Measurements from ENCODE around the gene SIRT3. TPM values are rescaled to one million over a fixed set of nuclear protein-coding genes. Genes with fewer than 3 reads are reported as not detected.
A peak's percentile ranks its signal among the peaks of the same experiment; 100 is the strongest.

SIRT3 gene
- total RNA-seq, 1 experiment from 2014 or later = 13.9 TPM

DNA sequence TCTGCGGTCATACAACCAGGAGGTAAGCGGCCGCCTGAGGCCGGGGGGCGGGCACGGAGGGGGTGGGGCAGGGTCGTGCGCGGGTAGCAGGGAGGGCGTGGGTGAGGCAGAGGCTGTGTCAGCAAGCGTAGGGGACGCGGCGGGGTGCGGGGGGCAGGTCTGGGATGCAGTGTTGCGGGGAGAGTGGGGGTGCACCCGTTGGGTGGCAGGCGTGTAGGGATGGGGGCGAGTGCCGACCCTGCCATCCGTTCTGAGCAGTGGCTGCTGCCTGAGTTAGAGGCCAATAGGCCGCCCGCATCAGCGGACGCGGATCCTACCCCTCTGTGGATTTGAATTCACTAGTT is 27.3 kb downstream of the SIRT3 start:
- Histone ChIP-seq H2AFZ (ENCODE audit: low read length) (no peak overlapping the region), H4K20me1 (ENCODE audit: control insufficient read depth, insufficient read depth, insufficient read length) (no peaks in the 10 kb centered on the region)

More for the DNA sequence above, 27.3 kb downstream of the SIRT3 start:
- Mint-ChIP-seq H3K9me3 (no peaks in the 10 kb centered on the region), H3K4me3 (peak overlapping the region; percentile 93 to 97), H3K36me3 (ENCODE audit: insufficient read depth in 1 of 3, low read depth in 3 of 3) (peaks cover 31 to 64% (median 56%) of the 10 kb centered on the region in 3 experiments), H3K27me3 (ENCODE audit: low read depth) (no peaks in the 10 kb centered on the region), H3K4me1 (peaks cover 5 to 17% of the 10 kb centered on the region in 2 experiments), H3K27ac (peak overlapping the region in 1 of 3 experiments; percentile 53; a peak in 1 of 7 replicates)
- Histone ChIP-seq H3K9ac (ENCODE audit: extremely low read depth, insufficient read length, low read length) (peak overlapping the region; percentile 54), H3K27ac (ENCODE audit: insufficient read length, low read depth, low read length) (no peak overlapping the region), H3T11ph (ENCODE audit: low read length) (no peak overlapping the region), H3K56ac (ENCODE audit: insufficient read length, low read depth, low read length) (no peak overlapping the region), H3K79me1 (ENCODE audit: insufficient read depth, low read depth, low read length, poor library complexity, severe bottlenecking) (peaks cover 5% of the 10 kb centered on the region), H3K27me3 (ENCODE audit: insufficient read depth, low read length) (no peaks in the 10 kb centered on the region), H2BK15ac (ENCODE audit: low read depth, low read length) (no peak overlapping the region), H3K9me3 (ENCODE audit: control insufficient read depth, low read depth, low read length) (no peaks in the 10 kb centered on the region), H2AK5ac (ENCODE audit: insufficient read length, low read length) (no peak overlapping the region), H3K14ac (ENCODE audit: insufficient read depth, low read length) (no peak overlapping the region), H4K5ac (ENCODE audit: insufficient read length, low read depth, low read length) (no peak overlapping the region), H4K91ac (ENCODE audit: insufficient read length, low read depth, low read length) (no peak overlapping the region), H2BK12ac (ENCODE audit: insufficient read length, low read depth, low read length) (no peak overlapping the region), H2BK5ac (ENCODE audit: insufficient read length, low read length) (no peak overlapping the region), H3K4me2 (ENCODE audit: insufficient read depth, insufficient read length, low read length) (peak overlapping the region; percentile 81), H4K8ac (replicated peaks; ENCODE audit: insufficient read length, low read depth, low read length) (no peak overlapping the region), H3K23me2 (ENCODE audit: insufficient read length, low read depth, low read length, poor library complexity, severe bottlenecking) (peaks cover 21% of the 10 kb centered on the region), H2BK120ac (ENCODE audit: low read depth, low read length, poor library complexity, severe bottlenecking) (no peak overlapping the region), H3K23ac (ENCODE audit: insufficient read length, low read depth, low read length) (no peak overlapping the region), H3K18ac (ENCODE audit: insufficient read length, low read depth, low read length) (no peak overlapping the region), H3K4ac (ENCODE audit: low read depth, low read length) (no peak overlapping the region), H2BK20ac (ENCODE audit: low read depth, low read length, poor library complexity, severe bottlenecking) (no peak overlapping the region), H3K79me2 (ENCODE audit: insufficient read depth, low read length) (no peaks in the 10 kb centered on the region; the same call in 1 of the 2 replicates), H3K4me1 (ENCODE audit: insufficient read depth, low read length) (no peaks in the 10 kb centered on the region; the same call in 1 of the 2 replicates)
- DNase-seq = no peak
- TF ChIP-seq, protein P1, sequence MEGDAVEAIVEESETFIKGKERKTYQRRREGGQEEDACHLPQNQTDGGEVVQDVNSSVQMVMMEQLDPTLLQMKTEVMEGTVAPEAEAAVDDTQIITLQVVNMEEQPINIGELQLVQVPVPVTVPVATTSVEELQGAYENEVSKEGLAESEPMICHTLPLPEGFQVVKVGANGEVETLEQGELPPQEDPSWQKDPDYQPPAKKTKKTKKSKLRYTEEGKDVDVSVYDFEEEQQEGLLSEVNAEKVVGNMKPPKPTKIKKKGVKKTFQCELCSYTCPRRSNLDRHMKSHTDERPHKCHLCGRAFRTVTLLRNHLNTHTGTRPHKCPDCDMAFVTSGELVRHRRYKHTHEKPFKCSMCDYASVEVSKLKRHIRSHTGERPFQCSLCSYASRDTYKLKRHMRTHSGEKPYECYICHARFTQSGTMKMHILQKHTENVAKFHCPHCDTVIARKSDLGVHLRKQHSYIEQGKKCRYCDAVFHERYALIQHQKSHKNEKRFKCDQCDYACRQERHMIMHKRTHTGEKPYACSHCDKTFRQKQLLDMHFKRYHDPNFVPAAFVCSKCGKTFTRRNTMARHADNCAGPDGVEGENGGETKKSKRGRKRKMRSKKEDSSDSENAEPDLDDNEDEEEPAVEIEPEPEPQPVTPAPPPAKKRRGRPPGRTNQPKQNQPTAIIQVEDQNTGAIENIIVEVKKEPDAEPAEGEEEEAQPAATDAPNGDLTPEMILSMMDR (conservative IDR thresholded peaks at IDR 0.05) = no peak
- no CpG with 5 or more reads among the region's 26 CpGs for WGBS (ENCODE audit: extremely low coverage, insufficient read length, low lambda C conversion rate)

Data from H9 (cell line).